EL (cell line): ENCODE data around the gene KDM1A.

ENCODE experiments used
- DNase-seq: peaks from one replicate; pipeline ENCODE4 v3.0.0-alpha.2; 2016

Gene KDM1A

DNA sequence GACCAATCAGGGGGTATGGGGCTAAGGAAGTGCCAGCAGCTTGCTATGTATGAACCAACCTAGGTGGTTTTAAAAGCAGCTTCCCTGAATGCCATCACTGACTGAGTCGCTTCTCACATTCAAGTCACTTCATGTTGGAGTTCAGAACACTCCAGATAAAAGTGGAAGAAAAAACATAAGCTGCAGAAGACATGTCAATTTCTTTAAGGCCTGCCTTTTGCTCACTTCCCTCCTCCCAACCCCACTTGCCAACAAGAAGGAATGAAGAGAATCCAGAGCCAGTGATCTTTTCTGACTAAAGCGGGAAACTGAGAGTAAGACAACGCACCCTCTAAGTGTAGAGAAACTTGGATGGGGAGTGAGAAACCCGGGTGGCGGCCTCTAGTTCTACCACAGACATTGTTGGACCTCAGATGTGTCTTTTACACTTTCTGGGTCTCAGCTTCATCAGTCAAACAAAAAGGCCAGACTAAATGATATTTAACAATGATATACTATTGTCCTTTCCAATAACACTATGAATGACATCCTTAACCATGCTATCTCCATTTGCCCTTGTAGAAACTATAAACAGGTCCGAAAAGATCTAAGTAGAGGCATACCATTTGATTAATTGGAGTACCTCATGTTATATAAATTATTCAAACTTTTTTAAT lies 95.3 kb downstream of the KDM1A start:
- no peak for DNase-seq

DNA sequence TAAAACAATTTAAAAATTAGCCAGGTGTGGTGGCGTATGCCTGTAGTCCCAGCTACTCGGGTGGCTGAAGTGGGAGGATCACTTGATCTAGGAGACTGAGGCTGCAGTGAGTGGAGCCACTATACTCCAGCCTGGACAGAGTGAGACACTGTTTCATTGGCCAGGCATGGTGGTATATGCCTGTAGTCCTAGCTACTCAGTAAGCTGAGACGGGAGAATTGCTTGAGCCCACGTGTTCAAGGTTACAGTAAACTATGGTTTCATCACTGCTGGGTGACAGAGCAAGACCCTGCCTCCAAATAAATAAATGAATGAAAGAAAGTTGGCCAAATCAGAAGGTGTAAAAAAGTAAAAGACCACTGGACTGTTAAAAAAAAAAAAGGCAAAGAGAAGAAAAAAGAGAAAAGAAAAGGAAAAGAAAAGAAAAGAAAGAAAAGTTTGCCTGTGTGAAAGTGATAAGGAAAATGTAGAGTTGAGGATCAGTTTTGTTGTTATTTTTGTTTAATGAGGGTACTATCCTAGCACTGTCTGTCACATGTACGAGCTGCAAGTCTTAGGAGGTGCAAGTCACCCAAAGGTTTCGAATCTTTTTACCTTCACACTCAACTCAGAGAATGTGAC lies 97.1 kb downstream of the KDM1A start:
- no peak for DNase-seq

DNA sequence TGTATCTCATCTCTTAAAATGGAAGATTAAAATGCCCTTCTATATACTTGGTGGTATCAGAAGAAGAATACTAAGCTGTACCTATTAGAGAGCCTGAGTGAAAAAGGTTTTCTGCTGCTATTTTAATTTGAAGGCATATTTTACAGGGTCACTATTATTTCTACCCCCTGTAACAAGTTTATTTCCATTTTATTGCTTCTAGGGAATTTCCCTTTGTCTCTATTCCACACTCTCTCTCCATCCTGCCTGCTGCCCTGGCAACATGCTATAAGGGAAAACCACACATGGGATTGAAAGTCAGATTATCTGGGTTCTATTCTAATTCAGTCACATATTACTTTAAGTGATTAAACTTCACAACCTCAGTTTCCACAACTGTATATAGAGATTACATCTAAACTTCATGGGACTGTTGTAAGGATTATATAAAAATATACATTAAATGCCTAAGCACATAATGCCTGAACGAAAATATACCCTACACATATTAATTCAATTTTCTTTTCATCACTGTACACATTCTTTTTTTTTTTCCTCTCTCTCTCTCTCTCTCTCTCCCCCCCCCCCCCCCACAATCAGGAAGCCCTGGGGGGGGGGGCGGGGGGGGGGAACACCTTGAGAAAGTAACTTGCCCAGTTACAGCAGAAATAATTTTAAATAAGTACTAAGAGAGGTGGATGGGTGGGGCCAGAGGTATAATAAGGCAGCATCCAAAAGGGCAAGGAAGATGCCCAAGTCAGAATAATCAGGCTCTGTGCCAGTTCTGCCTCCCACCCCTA lies 97.8 kb downstream of the KDM1A start:
- no peak for DNase-seq

DNA sequence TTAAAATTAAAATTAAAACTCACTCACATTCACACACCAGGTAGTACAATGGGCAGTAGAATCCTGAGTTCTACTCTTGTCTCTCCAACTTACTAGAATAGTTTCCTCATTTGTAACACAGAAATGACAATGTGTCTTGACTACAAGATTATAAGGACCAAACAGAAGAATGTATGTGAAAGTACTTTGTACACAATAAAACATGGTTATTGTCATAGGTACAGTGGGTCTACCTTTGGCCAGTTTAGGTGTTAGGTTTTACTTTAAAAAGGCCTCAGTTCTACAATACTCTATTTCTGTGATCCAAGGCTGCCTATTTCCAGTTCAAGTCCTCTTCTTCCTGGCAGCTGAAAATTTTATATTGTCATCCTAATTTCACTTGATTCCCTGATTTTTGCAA lies 99.1 kb downstream of the KDM1A start:
- no peak for DNase-seq

DNA sequence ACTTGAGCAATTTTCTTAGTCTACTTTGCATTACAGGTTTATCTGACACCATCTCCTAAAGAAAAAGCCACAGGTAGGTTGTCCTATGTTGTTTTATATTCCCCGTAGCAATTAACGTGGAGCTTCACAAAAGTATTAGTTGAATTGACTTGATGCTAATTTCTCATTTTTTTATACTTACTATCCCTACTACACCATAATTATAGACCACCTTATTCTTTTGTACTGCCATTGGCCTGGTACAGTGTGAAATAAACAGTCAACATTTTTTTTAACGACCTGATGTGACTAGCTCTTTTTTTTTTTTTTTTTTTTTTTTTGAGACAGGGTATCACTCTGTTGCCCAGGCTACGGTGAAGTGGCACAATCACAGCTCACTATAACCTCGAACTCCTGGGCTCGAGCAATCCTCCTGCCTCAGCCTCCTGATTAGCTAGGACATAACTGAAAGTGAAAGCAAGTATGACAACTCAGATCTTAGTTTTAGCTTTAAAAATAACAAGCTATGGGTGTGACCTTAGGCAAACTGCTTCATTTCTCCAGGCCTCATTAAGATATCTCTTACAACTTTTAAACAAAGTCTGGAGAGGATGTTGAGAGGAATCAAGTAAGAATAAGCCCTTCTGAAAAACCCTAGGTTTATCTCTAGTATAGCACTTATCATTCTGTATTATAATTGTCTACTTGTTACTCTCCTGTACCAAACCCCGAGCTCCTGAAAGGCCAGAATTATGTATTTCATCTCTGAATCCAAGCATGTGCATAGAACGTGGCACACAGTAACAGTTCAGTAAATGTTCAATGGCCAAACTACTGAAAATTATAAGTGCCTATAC lies 99.9 kb downstream of the KDM1A start:
- DNase-seq, result no peak

DNA sequence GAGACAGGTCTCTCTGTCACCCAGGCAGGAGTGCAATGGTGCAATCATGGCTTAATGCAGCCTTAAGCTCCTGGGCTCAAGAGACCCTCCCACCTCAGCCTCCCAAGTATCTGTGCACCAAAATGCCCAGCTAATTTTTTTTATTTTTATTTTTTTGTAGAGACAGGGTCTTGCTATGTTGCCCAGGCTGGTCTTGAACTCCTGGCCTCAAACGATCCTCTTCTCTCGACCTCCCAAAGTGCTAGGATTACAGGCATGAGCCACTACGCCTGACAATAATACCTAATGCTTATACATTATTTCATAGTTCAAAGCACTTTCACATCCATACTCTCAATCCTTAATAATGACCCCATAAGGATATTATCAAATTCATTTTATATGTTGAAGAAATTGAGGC lies 101.1 kb downstream of the KDM1A start:
- no peak for DNase-seq

DNA sequence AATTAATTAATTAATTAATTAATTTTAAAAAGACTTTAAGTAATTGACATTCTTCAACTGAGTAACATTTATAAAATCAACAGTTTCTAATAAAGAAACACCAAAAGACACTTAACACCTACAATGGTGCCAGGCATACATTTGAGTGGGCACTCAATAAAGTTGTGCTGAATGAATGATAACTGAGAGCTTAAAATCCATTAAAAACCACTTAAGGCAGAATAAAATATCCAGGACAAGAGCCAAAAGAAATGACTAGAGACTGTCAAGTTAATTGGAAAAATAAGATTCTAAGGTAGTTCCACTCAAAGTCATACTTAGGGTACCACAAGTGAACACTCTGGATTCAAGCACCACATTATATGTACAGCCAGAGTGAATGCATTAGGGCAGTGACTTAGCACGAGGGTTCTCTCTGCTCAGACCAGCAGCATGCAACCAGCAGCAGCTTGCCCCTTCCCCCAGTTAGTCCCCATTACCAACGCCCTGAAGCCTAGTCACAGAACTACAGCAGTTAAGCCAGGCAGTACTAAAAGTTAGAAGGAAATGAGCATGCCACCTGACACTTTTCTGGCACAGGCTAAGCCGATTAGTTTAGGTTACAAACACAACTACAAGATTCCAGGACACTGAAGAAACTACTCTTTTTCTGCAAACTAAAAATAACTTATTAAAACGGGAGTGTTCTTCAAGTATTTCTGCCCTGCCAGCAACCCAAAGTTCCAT lies 102.9 kb downstream of the KDM1A start:
- peak; percentile 43 for DNase-seq

DNA sequence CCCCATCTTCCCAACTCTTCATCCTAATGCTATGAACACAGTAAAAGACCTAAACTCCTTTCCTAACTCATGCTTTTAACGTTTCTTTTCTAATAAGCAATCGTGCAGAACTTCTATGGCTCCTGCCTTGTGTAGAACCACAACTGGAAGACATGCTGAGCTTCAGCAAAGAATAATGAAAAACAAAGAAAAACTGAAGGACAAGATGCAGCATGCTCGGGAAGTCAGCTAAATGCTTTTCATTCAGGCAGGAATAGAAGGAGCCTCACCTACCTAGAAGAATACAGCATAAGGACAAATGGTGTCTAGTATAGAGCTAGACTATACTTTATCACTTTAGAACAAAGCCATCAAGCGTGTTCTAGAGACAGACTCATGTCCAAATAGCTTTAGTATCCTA lies 103.5 kb downstream of the KDM1A start:
- DNase-seq, result no peak

DNA sequence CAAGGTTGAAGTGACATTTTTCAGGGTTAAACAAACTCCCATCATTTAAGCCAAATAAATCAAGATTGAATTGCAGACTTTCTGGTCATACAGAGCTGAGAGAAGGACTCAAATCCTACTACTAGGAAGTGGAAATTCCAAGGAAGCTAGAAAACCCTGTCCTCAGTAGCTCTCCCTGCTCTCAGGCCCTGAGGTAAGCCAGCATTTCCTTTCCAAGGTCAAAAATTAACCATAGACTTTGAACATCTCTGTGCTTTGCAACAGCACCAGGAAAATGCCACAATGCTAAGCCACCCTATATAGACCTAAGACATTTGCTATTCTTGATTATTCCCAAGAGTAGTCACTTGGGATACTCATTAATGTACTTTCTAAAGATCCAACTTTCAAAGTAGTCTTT lies 104.3 kb downstream of the KDM1A start:
- no peak for DNase-seq

DNA sequence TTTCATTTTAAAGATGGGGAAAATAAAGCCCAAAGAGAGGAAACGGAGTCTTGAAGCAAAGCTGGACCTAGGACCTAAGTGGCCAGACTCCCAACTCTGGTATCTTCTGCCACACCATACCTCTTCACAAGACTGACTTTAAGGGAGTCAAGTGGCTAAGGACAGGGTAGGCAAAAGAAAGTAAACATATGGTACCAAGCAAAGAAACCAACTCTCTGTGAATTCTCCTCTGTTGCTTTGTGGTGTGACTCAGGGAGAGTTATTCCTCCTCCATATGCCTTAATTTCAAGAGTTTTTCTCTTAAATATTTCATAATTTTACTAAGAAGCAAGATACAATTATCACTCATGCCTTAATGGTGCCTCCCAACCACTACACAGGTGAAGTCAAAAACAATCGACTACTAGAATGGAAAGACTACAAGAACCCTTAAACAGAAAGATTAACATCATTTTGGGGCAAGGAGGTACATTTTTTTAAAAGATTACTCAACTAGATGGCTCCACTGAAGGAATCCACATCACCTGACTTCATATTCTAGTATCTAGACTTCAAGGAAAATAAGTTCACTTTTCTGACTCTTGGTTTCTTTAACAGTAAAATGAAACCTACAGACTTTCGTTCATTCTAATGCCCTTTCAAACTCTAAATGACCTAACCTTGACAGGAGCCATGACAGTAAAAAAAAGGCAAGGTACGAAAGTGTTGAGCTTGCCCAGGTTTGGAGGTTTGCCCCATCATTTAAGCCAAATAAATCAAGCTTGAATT lies 105.2 kb downstream of the KDM1A start:
- no peak for DNase-seq

DNA sequence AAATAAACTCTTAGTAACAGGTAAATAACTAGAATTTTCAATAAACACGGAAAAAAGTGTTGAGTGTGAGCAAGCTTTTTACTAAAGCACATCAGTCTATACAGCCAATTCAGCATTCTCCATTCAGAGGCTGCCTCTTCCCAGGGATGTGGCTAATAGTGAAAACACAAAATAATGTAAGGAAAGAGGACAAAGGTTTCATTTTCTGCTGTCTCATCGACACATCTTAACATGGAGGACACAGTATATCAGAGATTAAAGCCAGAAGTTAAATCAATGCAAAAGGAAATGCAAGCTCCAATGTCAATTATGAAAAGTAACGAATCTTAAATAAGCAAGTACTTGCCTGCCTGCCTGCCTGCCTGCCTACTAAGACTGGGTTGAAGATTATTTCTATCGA lies 106.2 kb downstream of the KDM1A start:
- no peak for DNase-seq

DNA sequence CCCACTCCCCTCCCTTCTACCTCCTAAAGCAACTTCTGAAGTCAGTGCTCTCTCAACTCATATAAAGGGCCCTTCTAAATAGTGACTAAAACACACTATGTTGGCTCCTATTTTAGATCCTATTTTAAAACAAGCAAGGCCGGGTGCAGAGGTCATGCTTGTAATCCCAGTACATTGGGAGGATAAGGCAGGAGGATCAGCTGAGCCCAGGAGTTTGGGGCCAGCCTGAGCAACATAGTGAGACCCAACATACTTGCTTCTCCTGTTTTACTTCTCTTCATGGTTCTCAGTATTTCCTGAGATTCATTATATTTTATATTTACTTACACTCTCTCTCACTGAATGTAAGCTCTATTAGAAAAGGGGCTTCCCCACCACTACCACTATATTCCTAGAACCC lies 106.9 kb downstream of the KDM1A start:
- no peak for DNase-seq

DNA sequence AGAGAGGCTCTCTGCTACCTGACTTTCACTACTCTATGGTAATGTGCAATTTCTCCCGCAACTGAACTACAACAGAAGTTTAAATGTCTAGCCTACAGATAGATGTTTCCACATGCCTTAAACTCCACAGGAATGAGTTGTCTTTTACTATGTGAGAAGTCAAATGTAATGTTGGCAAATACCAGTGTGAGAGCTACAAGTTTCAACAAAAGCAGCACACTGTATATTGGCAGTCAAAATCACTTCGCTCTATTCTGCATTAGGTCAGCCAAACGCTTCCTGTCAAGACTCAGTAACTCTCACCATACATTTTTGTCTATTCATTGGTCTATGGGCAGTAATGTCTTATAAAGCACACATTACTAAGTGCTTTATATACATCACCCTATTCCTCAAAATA lies 107.5 kb downstream of the KDM1A start:
- DNase-seq, result peak; percentile 50

DNA sequence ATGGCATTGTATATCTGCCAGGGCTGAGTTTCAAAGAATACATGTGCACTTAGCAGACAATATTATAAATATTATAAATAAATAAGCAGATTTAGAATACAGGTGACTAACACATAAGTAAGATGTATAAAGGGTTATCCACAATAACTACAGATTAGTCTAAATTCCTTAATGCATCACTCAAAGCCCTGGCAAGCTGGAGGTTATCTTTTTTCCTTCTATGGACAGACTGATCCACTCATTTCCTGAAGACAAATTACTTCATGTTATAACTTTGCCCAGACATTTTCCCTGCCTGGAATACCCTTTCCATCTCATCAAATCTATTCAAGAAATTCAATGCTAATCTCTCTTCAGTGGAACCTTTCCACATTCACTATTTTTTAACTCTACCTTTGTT lies 110.6 kb downstream of the KDM1A start:
- peak; percentile 40 for DNase-seq

DNA sequence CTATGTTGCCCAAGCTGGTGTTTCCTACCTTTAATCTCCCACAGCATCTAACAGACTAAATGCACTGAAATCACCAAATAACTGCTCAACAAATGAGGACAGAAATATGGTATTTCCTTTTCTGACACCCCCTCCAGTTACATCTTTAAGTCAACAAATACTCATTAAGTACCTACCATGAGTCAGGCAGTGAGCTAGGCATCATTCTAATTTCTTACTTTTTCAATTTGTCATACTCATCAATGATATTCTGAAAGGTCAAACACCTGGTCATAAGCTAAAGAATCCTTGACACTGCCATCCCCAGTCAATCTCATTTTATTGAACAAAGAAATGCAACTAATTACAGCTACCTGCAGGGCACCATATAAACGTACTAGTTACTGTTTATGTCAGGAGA lies 112.8 kb downstream of the KDM1A start:
- no peak for DNase-seq
